GM23248 (cell line): ENCODE results near the gene MYL7. TPM values are rescaled to one million over a fixed set of nuclear protein-coding genes. Genes with fewer than 3 reads are reported as not detected.

ENCODE experiments used
- DNase-seq: peaks from one replicate; pipeline ENCODE4 v3.0.0-alpha.2; 2015
- H2AFZ ChIP-seq: fragments of 200-600 bp; sonication (generic); 2 replicates; pipeline ENCODE4 v1.6.1; 2016; ENCODE audit warnings: antibody characterized with exemption
- H3F3A ChIP-seq: fragments of 200-600 bp; sonication (generic); 2 replicates; pipeline ENCODE4 v1.6.1; 2016; ENCODE audit warnings: mild to moderate bottlenecking, antibody characterized with exemption, mixed run types; ENCODE audit not compliant: insufficient read depth
- H3K27ac ChIP-seq: fragments of 200-600 bp; sonication (generic); 2 replicates; pipeline ENCODE4 v1.5.1; 2016; ENCODE audit warnings: mild to moderate bottlenecking
- H3K27me3 ChIP-seq: fragments of 200-600 bp; sonication (generic); replicated peaks from 2 replicates; pipeline ENCODE4 v1.6.1; 2016; ENCODE audit warnings: mild to moderate bottlenecking; ENCODE audit not compliant: insufficient read depth
- H3K36me3 ChIP-seq: fragments of 200-600 bp; sonication (generic); 2 replicates; pipeline ENCODE4 v1.6.1; 2016; ENCODE audit warnings: low read depth, mild to moderate bottlenecking
- H3K4me1 ChIP-seq: fragments of 200-600 bp; sonication (generic); 2 replicates; pipeline ENCODE4 v1.6.1; 2016; ENCODE audit warnings: mild to moderate bottlenecking; ENCODE audit not compliant: insufficient read depth
- H3K4me2 ChIP-seq: fragments of 200-600 bp; sonication (generic); one replicate; pipeline ENCODE4 v1.6.1; 2016; ENCODE audit warnings: mild to moderate bottlenecking; ENCODE audit not compliant: unreplicated experiment
- H3K4me3 ChIP-seq: fragments of 200-600 bp; sonication (generic); 2 replicates; pipeline ENCODE4 v1.5.1; 2016; ENCODE audit warnings: mild to moderate bottlenecking
- H3K79me2 ChIP-seq: fragments of 200-600 bp; sonication (generic); 2 replicates; pipeline ENCODE4 v1.6.1; 2016; ENCODE audit warnings: mild to moderate bottlenecking; ENCODE audit not compliant: insufficient read depth
- H3K9ac ChIP-seq: fragments of 200-600 bp; sonication (generic); 2 replicates; pipeline ENCODE4 v1.6.1; 2016; ENCODE audit warnings: mild to moderate bottlenecking
- H3K9me2 ChIP-seq: fragments of 200-600 bp; sonication (generic); 2 replicates; pipeline ENCODE4 v1.6.1; 2016; ENCODE audit warnings: mixed run types, mild to moderate bottlenecking, moderate library complexity; ENCODE audit not compliant: insufficient read depth
- H3K9me3 ChIP-seq: fragments of 200-600 bp; sonication (generic); one replicate; pipeline ENCODE4 v1.6.1; 2017; ENCODE audit warnings: low read depth
- H4K20me1 ChIP-seq: fragments of 200-600 bp; sonication (generic); 2 replicates; pipeline ENCODE4 v1.6.0; 2016; ENCODE audit not compliant: insufficient read depth
- EZH2 ChIP-seq: fragments of 200-600 bp; sonication (generic); IDR thresholded peaks from 2 replicates; pipeline ENCODE4 v1.6.1; 2018; ENCODE audit warnings: antibody characterized with exemption, mild to moderate bottlenecking; ENCODE audit not compliant: insufficient read depth, poor library complexity, severe bottlenecking
- EZH2phosphoT487 ChIP-seq: fragments of 200-600 bp; sonication (generic); IDR thresholded peaks from 2 replicates; pipeline ENCODE4 v1.6.1; 2018; ENCODE audit warnings: antibody characterized with exemption, moderate library complexity, mild to moderate bottlenecking, low read depth; ENCODE audit not compliant: insufficient read depth
- WGBS, 2 experiments: methylation state at CpG; one replicate each; pipeline ENCODE4 v1.1.6; 2015 to 2017; ENCODE audit warnings: low lambda C conversion rate in 2 of 2, low coverage in 1 of 2; ENCODE audit errors: missing lambda C conversion rate in 2 of 2; 5-methylcytosine and 5-hydroxymethylcytosine counted together
- in situ Hi-C: fragments of 300-500 bp; cut with MboI; formaldehyde crosslinking; loops from 2 replicates; pipeline ENCODE4 v1.15.0; 2020
- polyA plus RNA-seq: library from polyadenylated mRNA; unstranded; fragments of >200 nt; fragmentation: Nextera tagmentation; extraction: Ambion mirVana; gene quantifications from 2 replicates; pipeline ENCODE4 v1.2.1, GENCODE V29; 2016
- total RNA-seq: library from RNA; depleted of rRNA; stranded (reverse); fragments of >200 nt; shearing (Covaris generic); gene quantifications from 2 replicates; pipeline ENCODE4 v1.2.3, GENCODE V29; 2014

The MYL7 gene
- total and polyA plus RNA-seq, 2 experiments from 2014 or later, result not detected

GRCh38 chr7:44144426-44144967 is 3.4 kb upstream of the MYL7 start:
- Histone ChIP-seq H3K27me3 (no peaks in the 10 kb centered on the region), H3K27ac (no peak overlapping the region), H3K4me2 (no peak overlapping the region), H3K79me2 (no peaks in the 10 kb centered on the region), H3K36me3 (no peaks in the 10 kb centered on the region), H3K4me3 (no peak overlapping the region), H3K9ac (no peak overlapping the region), H3F3A (0 out of 2 replicates have a peak, but pooled peaks cover 11% of the 10 kb centered on the region), H3K9me2 (no peaks in the 10 kb centered on the region), H3K4me1 (no peaks in the 10 kb centered on the region), H3K9me3 (no peaks in the 10 kb centered on the region), H2AFZ (no peak overlapping the region), H4K20me1 (no peaks in the 10 kb centered on the region)
- 68 to 78% methylated on average over 6 of the region's 6 CpGs for WGBS, 2 experiments
- no peak for DNase-seq
- in situ Hi-C loops, result no loop called here
- no peak for TF ChIP-seq EZH2
- TF ChIP-seq EZH2phosphoT487, result no peak

- 48 to 49% methylated on average over 6 of the region's 6 CpGs for WGBS, 2 experiments
- Histone ChIP-seq H4K20me1 (no peaks in the 10 kb centered on the region), H3K4me1 (no peaks in the 10 kb centered on the region), H3K27me3 (no peaks in the 10 kb centered on the region), H3K4me3 (no peak overlapping the region), H3K27ac (no peak overlapping the region), H3K36me3 (no peaks in the 10 kb centered on the region), H3K9me3 (no peaks in the 10 kb centered on the region), H3K9me2 (no peaks in the 10 kb centered on the region), H3F3A (0 out of 2 replicates have a peak, but pooled peaks cover 11% of the 10 kb centered on the region), H3K79me2 (no peaks in the 10 kb centered on the region), H3K4me2 (no peak overlapping the region), H2AFZ (no peak overlapping the region), H3K9ac (no peak overlapping the region)
- no peak for DNase-seq
- in situ Hi-C loops, result no loop called here
- TF ChIP-seq EZH2 (no peak), EZH2phosphoT487 (no peak)
These were observed 2.6 kb upstream of the MYL7 start for GRCh38 chr7:44143646-44144250.

GRCh38 chr7:44142028-44142427 is 896 bp upstream of the MYL7 start:
- Histone ChIP-seq H4K20me1 (no peaks in the 10 kb centered on the region), H3K9me2 (no peaks in the 10 kb centered on the region), H3K9me3 (no peaks in the 10 kb centered on the region), H3K4me1 (no peaks in the 10 kb centered on the region), H3K36me3 (no peaks in the 10 kb centered on the region), H3K27me3 (no peaks in the 10 kb centered on the region), H3K79me2 (no peaks in the 10 kb centered on the region), H3K27ac (no peak overlapping the region), H3K9ac (no peak overlapping the region), H2AFZ (no peak overlapping the region), H3K4me2 (no peak overlapping the region), H3F3A (0 out of 2 replicates have a peak, but pooled peaks cover 11% of the 10 kb centered on the region), H3K4me3 (no peak overlapping the region)
- no peak for TF ChIP-seq EZH2
- no peak for TF ChIP-seq EZH2phosphoT487
- DNase-seq, result no peak
- 84 to 86% methylated on average over 4 of the region's 4 CpGs for WGBS, 2 experiments
- in situ Hi-C loops, result no loop called here

GRCh38 chr7:44140341-44140740 is 791 bp downstream of the MYL7 start:
- no peak overlapping the region for H2AFZ ChIP-seq
- H3K79me2 ChIP-seq, result no peaks in the 10 kb centered on the region
- H3K27me3 ChIP-seq, result no peaks in the 10 kb centered on the region
- no peak overlapping the region for H3K4me3 ChIP-seq
- TF ChIP-seq EZH2phosphoT487 (no peak), EZH2 (no peak)
- DNase-seq, result no peak
- no peaks in the 10 kb centered on the region for H3K4me1 ChIP-seq
- H3K36me3 ChIP-seq, result no peaks in the 10 kb centered on the region
- no peaks in the 10 kb centered on the region for H3K9me2 ChIP-seq
- H3K9ac ChIP-seq, result no peak overlapping the region
- 67 to 80% methylated on average over 5 to 10 of the region's 10 CpGs for WGBS, 2 experiments
- in situ Hi-C loops, result no loop called here
- no peak overlapping the region for H3K4me2 ChIP-seq
- 0 out of 2 replicates have a peak, but pooled peaks cover 11% of the 10 kb centered on the region for H3F3A ChIP-seq
- no peaks in the 10 kb centered on the region for H3K9me3 ChIP-seq
- H4K20me1 ChIP-seq, result no peaks in the 10 kb centered on the region
- no peak overlapping the region for H3K27ac ChIP-seq
